Left ventricle myocardium inferior (tissue), 1 donor: Measurements from ENCODE around the gene PPP2R2D. TPM values are rescaled to one million over a fixed set of nuclear protein-coding genes. Genes with fewer than 3 reads are reported as not detected.

Experiments
- DNase-seq: peaks from one replicate; pipeline ENCODE4 v3.0.0-alpha.2; 2020
- H3K27ac ChIP-seq: fragments of 200-600 bp; replicated peaks from 2 replicates; pipeline ENCODE4 v1.8.0; 2021
- H3K27me3 ChIP-seq: fragments of 200-600 bp; 2 replicates; pipeline ENCODE4 v1.8.0; 2021; ENCODE audit warnings: low read depth
- H3K36me3 ChIP-seq: fragments of 200-600 bp; 2 replicates; pipeline ENCODE4 v1.8.0; 2021
- H3K4me1 ChIP-seq: fragments of 200-600 bp; 2 replicates; pipeline ENCODE4 v1.8.0; 2021
- H3K4me3 ChIP-seq: fragments of 200-600 bp; 2 replicates; pipeline ENCODE4 v1.8.0; 2021; ENCODE audit warnings: mild to moderate bottlenecking, moderate library complexity
- H3K9me3 ChIP-seq: fragments of 200-600 bp; replicated peaks from 2 replicates; pipeline ENCODE4 v1.8.0; 2021
- intact Hi-C: fragments of 100-400 bp; cut with micrococcal nuclease; formaldehyde crosslinking; loops from one replicate; pipeline ENCODE4 v1.11.0; 2022
- total RNA-seq: library from RNA; stranded (reverse); fragmentation: NEBNext Ultra II Directional; extraction: Animal tissue kit (Norgen Biotek cat#: 25700); gene quantifications from one replicate; pipeline ENCODE4 v1.2.1, GENCODE V29; 2021
- TF ChIP-seq, protein P1 (sequence below): fragments of 200-600 bp; IDR thresholded peaks from 2 replicates; pipeline ENCODE4 v1.8.0; 2021; ENCODE audit warnings: antibody characterized with exemption, mild to moderate bottlenecking, borderline replicate concordance
- donor health status: DM: no; HTN: yes; CAD: no; lungs with severe emphysema.

Gene PPP2R2D
- total RNA-seq, 1 donor from 2014 or later = 38.2 TPM

DNA sequence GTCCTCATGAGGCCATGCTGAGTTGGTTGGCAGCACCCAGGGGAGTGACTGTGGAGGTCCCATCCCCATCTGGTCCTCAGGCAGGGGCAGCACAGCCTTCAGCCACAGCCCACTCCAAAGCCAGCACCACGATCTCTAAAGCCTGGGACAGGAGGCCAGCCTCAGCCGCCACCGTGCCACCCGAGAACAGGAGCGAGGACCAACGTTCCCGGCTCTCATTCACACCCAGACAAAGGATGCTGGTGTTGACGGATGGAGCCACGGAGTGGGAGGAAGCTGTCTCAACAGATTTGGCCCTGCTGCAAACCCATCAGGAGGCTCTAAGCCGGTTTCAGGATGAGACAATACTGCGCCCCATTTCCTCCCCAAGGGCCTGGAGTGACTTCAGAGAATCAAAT lies 42.7 kb upstream of the PPP2R2D start:
- intact Hi-C loops = no loop called here
- Histone ChIP-seq H3K4me3 (no peak overlapping the region), H3K27me3 (peaks cover 96% of the 10 kb centered on the region), H3K9me3 (no peaks in the 10 kb centered on the region), H3K27ac (no peak overlapping the region), H3K36me3 (no peaks in the 10 kb centered on the region), H3K4me1 (no peaks in the 10 kb centered on the region)
- TF ChIP-seq, protein P1, sequence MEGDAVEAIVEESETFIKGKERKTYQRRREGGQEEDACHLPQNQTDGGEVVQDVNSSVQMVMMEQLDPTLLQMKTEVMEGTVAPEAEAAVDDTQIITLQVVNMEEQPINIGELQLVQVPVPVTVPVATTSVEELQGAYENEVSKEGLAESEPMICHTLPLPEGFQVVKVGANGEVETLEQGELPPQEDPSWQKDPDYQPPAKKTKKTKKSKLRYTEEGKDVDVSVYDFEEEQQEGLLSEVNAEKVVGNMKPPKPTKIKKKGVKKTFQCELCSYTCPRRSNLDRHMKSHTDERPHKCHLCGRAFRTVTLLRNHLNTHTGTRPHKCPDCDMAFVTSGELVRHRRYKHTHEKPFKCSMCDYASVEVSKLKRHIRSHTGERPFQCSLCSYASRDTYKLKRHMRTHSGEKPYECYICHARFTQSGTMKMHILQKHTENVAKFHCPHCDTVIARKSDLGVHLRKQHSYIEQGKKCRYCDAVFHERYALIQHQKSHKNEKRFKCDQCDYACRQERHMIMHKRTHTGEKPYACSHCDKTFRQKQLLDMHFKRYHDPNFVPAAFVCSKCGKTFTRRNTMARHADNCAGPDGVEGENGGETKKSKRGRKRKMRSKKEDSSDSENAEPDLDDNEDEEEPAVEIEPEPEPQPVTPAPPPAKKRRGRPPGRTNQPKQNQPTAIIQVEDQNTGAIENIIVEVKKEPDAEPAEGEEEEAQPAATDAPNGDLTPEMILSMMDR = no peak
- DNase-seq = no peak

DNA sequence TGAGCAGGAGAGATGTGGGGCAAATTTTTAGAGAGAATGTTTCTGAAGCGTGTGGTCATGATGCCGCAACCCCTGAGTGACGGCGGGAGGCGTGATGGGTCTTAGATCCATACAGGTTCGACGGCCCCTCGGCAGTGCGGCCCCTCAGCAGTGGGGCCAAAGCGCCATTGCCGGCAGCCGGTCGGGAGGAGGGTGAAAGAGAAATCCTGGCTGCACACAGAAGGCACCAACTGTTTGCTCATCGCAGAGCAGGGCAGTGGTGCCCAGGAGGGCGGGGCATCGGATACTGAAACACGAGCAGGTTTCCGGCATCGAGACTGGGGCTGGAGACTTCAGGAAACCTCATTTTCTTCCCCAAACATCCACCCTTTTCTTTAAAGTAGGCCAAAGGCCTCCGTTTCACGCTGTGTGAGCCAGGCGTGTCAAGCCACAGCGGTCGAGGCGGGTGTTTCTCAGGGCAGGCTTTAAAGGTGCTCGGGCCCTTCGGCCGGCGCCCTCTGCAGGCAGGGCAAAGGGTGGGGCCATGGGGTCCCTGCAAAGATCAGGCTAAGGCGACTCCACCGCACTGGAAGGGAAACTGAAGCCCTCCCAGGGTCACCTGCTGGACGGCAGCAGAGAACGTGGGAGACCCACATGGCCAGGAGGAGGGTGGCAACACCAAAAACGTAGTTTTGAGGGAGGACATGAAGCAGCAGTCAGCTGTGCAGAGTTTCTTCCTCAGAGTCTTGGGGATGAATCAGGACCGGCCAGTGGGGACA lies 42.0 kb upstream of the PPP2R2D start:
- peaks cover 94% of the 10 kb centered on the region for H3K27me3 ChIP-seq
- no peaks in the 10 kb centered on the region for H3K36me3 ChIP-seq
- no peak overlapping the region for H3K27ac ChIP-seq
- H3K9me3 ChIP-seq = no peaks in the 10 kb centered on the region
- TF ChIP-seq, protein P1 = no peak
- DNase-seq = no peak
- H3K4me3 ChIP-seq = no peak overlapping the region
- no peaks in the 10 kb centered on the region for H3K4me1 ChIP-seq
- intact Hi-C loops = no loop called here

DNA sequence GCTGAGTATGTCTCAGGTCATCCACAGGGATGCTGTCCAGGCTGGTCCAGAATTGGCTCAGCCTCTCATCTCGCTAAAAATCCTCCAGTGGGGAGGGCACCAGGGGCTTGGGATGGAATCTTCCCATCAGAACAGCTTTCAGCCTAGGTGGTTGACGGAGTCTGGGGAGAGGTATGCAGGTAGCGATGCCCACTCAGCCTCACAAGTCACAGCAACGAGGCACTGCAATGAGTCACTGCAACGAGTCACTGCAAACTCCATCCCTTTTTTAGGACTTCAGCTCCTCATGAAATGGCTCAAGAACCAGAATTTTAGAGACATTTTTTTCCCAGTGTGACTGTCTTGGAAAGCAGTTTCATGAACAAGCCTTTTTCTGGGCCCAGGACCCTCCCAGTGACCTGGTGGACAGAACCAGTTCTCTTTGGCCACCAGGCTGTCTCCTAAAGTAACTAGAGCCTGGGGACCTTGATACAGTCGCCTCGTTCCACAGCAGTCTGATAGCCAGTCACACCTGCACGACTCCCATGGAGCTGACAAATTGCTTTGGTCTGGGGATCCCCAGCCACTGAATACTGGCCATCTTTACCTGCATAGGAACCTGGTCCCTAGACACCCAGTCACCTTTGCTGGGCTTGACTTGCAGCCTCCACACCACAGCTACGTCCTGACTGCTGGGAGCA lies 41.3 kb upstream of the PPP2R2D start:
- Histone ChIP-seq H3K9me3 (no peaks in the 10 kb centered on the region), H3K27me3 (peaks cover 98% of the 10 kb centered on the region), H3K36me3 (no peaks in the 10 kb centered on the region), H3K4me1 (no peaks in the 10 kb centered on the region), H3K27ac (no peak overlapping the region), H3K4me3 (no peak overlapping the region)
- DNase-seq = no peak
- intact Hi-C loops = no loop called here
- TF ChIP-seq, protein P1 = no peak

DNA sequence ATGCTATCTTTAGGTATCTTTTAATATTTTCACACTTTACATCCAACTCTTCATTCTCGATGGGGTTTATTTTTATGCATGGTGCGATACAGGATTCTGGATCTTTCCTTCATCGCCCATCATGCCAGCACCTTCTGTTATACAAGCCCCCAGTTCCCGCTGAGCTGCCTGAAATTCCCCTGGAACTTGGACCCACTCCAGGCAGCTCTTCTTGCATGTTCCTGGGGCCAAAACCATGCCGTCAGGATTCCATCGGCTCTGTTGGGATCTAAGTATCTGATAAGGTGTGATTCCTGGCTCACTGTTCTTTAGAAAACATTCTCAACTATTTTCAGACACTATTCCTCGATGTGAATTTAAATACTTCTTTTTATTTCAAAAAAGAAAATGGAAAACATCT lies 40.5 kb upstream of the PPP2R2D start:
- TF ChIP-seq, protein P1 = no peak
- no peaks in the 10 kb centered on the region for H3K9me3 ChIP-seq
- no peak for DNase-seq
- no peak overlapping the region for H3K27ac ChIP-seq
- intact Hi-C loops = no loop called here
- no peak overlapping the region for H3K4me3 ChIP-seq
- H3K4me1 ChIP-seq = no peaks in the 10 kb centered on the region
- no peaks in the 10 kb centered on the region for H3K36me3 ChIP-seq
- peaks cover 98% of the 10 kb centered on the region for H3K27me3 ChIP-seq

DNA sequence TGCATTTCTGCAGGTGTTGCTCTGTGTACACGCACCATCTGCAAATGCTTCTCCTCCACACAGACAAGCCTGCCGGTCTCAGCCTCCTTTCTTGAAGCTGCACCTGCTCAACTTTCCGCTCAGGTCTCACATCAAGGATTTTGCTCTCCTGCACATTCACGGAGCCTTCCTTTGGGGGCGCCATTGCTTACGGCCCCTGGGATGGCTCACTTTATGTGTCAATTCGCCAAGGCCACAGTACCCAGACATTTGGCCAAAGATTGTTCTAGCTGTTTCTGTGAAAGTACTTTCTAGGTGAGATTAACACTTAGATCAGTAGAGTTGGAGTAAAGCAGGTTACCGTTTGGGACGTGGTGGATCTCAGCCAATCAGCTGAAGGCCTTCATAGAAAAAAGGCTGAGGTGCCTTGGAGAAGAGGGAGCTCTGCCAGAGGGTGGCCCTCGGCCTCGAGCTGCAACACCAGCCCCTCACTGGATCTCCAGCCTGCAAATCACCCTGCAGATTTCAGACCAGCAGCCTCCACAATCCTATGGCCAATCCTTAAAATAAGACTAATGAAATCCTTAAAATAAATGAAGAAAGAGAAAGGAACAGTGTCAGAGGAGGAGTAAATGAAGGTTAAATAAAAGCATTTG lies 39.9 kb upstream of the PPP2R2D start:
- no peaks in the 10 kb centered on the region for H3K9me3 ChIP-seq
- H3K4me1 ChIP-seq = no peaks in the 10 kb centered on the region
- H3K27me3 ChIP-seq = peaks cover 98% of the 10 kb centered on the region
- no peak overlapping the region for H3K4me3 ChIP-seq
- intact Hi-C loops = no loop called here
- H3K36me3 ChIP-seq = no peaks in the 10 kb centered on the region
- TF ChIP-seq, protein P1 = no peak
- H3K27ac ChIP-seq = no peak overlapping the region
- DNase-seq = no peak
